CD4-positive, alpha-beta memory T cell (primary cell): ENCODE measurements around the gene PDHX. TPM values are rescaled to one million over a fixed set of nuclear protein-coding genes. Genes with fewer than 3 reads are reported as not detected.
A peak's percentile ranks its signal among the peaks of the same experiment; 100 is the strongest.

Experiments
- CTCF ChIA-PET: fragments of 350-600 bp; sonication (Branson Sonifier 250); formaldehyde crosslinking; loops from one replicate; lab custom pipeline; 2021; ENCODE audit warnings: inconsistent platforms; ENCODE audit not compliant: partially characterized antibody; lab: Charles Lee
- POLR2A ChIA-PET: fragments of 350-600 bp; sonication (Branson Sonifier 250); formaldehyde crosslinking; loops from one replicate; lab custom pipeline; 2021; ENCODE audit not compliant: partially characterized antibody; lab: Charles Lee
- DNase-seq, 5 donors: peaks; one replicate each; pipeline versions ENCODE4 v3.0.0 to v3.0.0-alpha.2; 2020 to 2022; ENCODE audit warnings: mixed read lengths in 1 of 5
- H3K27ac ChIP-seq: one replicate; pipeline ENCODE4 v1.7.0; 2013; ENCODE audit warnings: low read depth, low read length
- H3K27me3 ChIP-seq: 2 replicates; pipeline ENCODE4 v1.7.0; 2013; ENCODE audit warnings: mild to moderate bottlenecking, low read length, moderate library complexity; ENCODE audit not compliant: insufficient read depth
- H3K36me3 ChIP-seq: 2 replicates; pipeline ENCODE4 v1.7.0; 2013; ENCODE audit warnings: mild to moderate bottlenecking, low read length, moderate library complexity; ENCODE audit not compliant: insufficient read depth
- H3K4me1 ChIP-seq: 2 replicates; pipeline ENCODE4 v1.7.0; 2013; ENCODE audit warnings: mild to moderate bottlenecking, low read length, moderate library complexity; ENCODE audit not compliant: insufficient read depth
- H3K4me3 ChIP-seq, 2 donors: one replicate each; pipeline ENCODE4 v1.7.0; 2013; ENCODE audit warnings: low read length in 2 of 2, mild to moderate bottlenecking in 1 of 2
- H3K9me3 ChIP-seq, 2 donors: one replicate each; pipeline ENCODE4 v1.7.0; 2013; ENCODE audit warnings: low read length in 2 of 2, control low read depth in 1 of 2; ENCODE audit not compliant: control insufficient read depth in 1 of 2
- H3K27ac Mint-ChIP-seq, 7 donors: one replicate each; pipeline ENCODE4 v1.8.0; 2020 to 2021; ENCODE audit warnings: mixed read lengths in 7 of 7, mild to moderate bottlenecking in 6 of 7, inconsistent platforms in 3 of 7, moderate library complexity in 3 of 7
- H3K27me3 Mint-ChIP-seq, 2 donors: one replicate each; pipeline ENCODE4 v1.8.0; 2020 to 2021; ENCODE audit warnings: mixed read lengths in 2 of 2
- H3K36me3 Mint-ChIP-seq, 2 donors: one replicate each; pipeline ENCODE4 v1.8.0; 2020 to 2021; ENCODE audit warnings: mixed read lengths in 2 of 2, inconsistent platforms in 1 of 2, mild to moderate bottlenecking in 1 of 2
- H3K4me1 Mint-ChIP-seq, 4 donors: one replicate each; pipeline ENCODE4 v1.8.0; 2020 to 2021; ENCODE audit warnings: mixed read lengths in 4 of 4, mild to moderate bottlenecking in 1 of 4
- H3K4me3 Mint-ChIP-seq, 8 donors: one replicate each; pipeline ENCODE4 v1.8.0; 2020 to 2021; ENCODE audit warnings: mixed read lengths in 8 of 8, mild to moderate bottlenecking in 7 of 8, moderate library complexity in 6 of 8, inconsistent platforms in 3 of 8
- H3K9me3 Mint-ChIP-seq, 8 donors: one replicate each; pipeline ENCODE4 v1.8.0; 2020 to 2021; ENCODE audit warnings: mixed read lengths in 8 of 8, mild to moderate bottlenecking in 5 of 8, inconsistent platforms in 3 of 8, moderate library complexity in 1 of 8
- intact Hi-C: fragments of 100-400 bp; cut with micrococcal nuclease; formaldehyde crosslinking; loops from one replicate; pipeline ENCODE4 v1.15.1; 2023
- polyA plus RNA-seq, 2 donors: library from polyadenylated mRNA; unstranded; fragments of 300-500 nt; fragmentation: Illumina TruSeq; gene quantifications; one replicate each; pipeline ENCODE4 v1.2.3, GENCODE V29; 2021
- total RNA-seq, 2 experiments: library from RNA; stranded (reverse); gene quantifications; one replicate each; pipeline ENCODE4 v1.2.3, GENCODE V29; 2021

Gene PDHX
- total and polyA plus RNA-seq, 4 experiments from 2014 or later, result 17.6 to 43.5 (median 29.8) TPM

DNA sequence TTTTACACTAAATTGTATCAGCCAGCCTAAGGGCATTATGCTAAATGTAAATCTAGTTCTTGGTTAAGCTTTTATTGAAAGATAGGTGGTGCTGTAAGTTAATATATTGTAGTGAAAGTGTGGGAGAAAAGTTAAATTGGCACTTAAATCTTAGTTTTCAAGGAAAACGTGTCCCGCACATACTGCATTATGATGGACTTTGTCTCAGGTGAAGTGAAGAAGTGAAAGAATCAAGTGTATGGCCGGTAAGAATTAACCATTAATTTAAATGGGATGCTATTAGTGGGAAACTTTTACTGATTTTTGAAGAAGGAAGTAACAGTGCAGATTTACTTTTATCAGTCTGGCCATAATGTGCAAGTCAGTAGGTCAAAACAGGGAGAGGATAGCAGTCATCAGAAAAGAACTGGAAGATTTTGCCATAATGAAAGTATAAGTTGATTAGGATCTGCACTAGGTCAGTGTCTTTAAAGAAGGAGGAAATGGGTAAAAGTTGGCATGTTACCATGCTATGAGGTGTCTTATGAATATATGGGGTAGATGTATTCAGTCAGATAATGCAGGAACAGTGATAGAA is 81.6 kb downstream of the PDHX start:
- H3K36me3 ChIP-seq, result no peaks in the 10 kb centered on the region
- H3K4me3 Mint-ChIP-seq, result peak overlapping the region in 6 of 8 donors; percentile 62 to 78 (median 75)
- POLR2A ChIA-PET, result interaction anchor here (0.6 to 6.7 kb wide), 11 partner anchors 80 to 333 kb away, joined by 3 to 47 read pairs (median 3); partner anchors contain the start of gene CD44

DNA sequence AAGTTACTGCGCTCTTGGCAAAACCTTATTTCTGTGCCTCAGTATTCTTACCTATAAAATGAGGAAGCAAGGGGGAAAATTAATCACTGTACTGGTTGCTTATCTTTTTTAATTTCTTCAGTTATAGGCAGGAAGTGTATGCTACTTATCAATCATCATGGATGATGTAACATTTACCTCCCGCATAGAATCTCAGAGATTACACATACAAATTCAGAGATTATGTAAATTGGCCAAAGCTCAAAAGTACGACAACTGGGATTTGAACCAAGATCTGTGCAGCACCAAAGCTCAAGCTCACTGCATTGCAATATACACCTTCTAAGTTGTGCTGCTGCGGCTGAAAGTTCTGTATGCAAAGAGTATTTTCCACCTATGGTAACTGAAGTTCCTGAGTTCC is 83.0 kb downstream of the PDHX start:
- Histone ChIP-seq H3K27me3 (no peaks in the 10 kb centered on the region), H3K9me3 (no peaks in the 10 kb centered on the region), H3K4me3 (no peak overlapping the region), H3K4me1 (peaks cover 29% of the 10 kb centered on the region), H3K36me3 (no peaks in the 10 kb centered on the region), H3K27ac (no peak overlapping the region)
- H3K36me3 Mint-ChIP-seq, result no peaks in the 10 kb centered on the region
- peak overlapping the region in 6 of 7 donors; percentile 57 to 81 (median 60) for H3K27ac Mint-ChIP-seq
- peak in 1 of 5 donors; percentile 1 for DNase-seq
- POLR2A ChIA-PET, result interaction anchor here (0.9 to 6.7 kb wide), 17 partner anchors 10 to 344 kb away, joined by 3 to 47 read pairs (median 5); partner anchors contain the start of gene CD44
- intact Hi-C loops, result loop anchor here (2.0 to 5.0 kb wide), 3 partner anchors 73 to 488 kb away; no protein-coding TSS in a partner anchor
- CTCF ChIA-PET, result interaction anchor here (0.8 to 8.2 kb wide), 24 partner anchors 8 to 394 kb away, joined by 3 to 95 read pairs (median 4); partner anchors contain the start of gene CD44
- no peaks in the 10 kb centered on the region for H3K27me3 Mint-ChIP-seq
- H3K4me3 Mint-ChIP-seq, result peak overlapping the region in 1 of 8 donors; percentile 35
- peaks cover 26 to 45% (median 30%) of the 10 kb centered on the region in 4 donors for H3K4me1 Mint-ChIP-seq
- no peaks in the 10 kb centered on the region for H3K9me3 Mint-ChIP-seq

More for the DNA sequence above, 81.6 kb downstream of the PDHX start:
- H3K27ac Mint-ChIP-seq, result peak overlapping the region; percentile 57 to 95 (median 86)
- CTCF ChIA-PET, result interaction anchor here (0.6 to 8.2 kb wide), 19 partner anchors 43 to 395 kb away, joined by 3 to 95 read pairs (median 3); no protein-coding TSS in a partner anchor
- H3K9me3 Mint-ChIP-seq, result no peaks in the 10 kb centered on the region
- Histone ChIP-seq H3K27me3 (no peaks in the 10 kb centered on the region), H3K27ac (peak overlapping the region; percentile 45), H3K9me3 (no peaks in the 10 kb centered on the region), H3K4me3 (no peak overlapping the region), H3K4me1 (peaks cover 24% of the 10 kb centered on the region)
- DNase-seq, result peak in 4 of 5 donors; percentile 37 to 48 (median 44)
- H3K27me3 Mint-ChIP-seq, result no peaks in the 10 kb centered on the region
- intact Hi-C loops, result loop anchor here (1.0 to 5.0 kb wide), 12 partner anchors 42 to 489 kb away; no protein-coding TSS in a partner anchor
- peaks cover 20 to 34% (median 24%) of the 10 kb centered on the region in 4 donors for H3K4me1 Mint-ChIP-seq
- H3K36me3 Mint-ChIP-seq, result peaks cover 0 to 7% of the 10 kb centered on the region in 2 donors

DNA sequence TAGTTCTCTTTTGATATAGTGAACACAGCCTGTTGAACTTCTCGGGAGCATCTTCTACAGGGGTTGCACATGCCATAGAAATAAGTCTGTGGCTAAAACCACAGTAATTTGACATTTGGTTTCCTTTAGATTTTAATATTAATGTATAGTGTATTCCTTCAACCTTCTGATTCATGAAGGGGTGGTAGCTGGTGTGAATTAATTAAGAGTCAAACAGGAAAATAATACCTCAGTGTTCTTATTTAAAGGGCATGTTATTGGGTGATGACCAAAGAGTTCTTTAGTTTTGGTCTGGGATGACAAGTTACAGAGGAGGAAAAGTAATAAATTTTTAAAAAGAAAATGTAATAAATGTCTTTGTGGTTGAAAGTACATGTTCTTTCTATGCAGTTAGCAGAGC is 86.8 kb downstream of the PDHX start:
- H3K4me3 Mint-ChIP-seq, result no peak overlapping the region
- DNase-seq, result no peak
- H3K27ac Mint-ChIP-seq, result peak overlapping the region in 1 of 7 donors; percentile 41
- peaks cover 52% of the 10 kb centered on the region for H3K4me1 ChIP-seq
- H3K4me1 Mint-ChIP-seq, result peaks cover 37 to 72% (median 52%) of the 10 kb centered on the region in 4 donors
- H3K4me3 ChIP-seq, result no peak overlapping the region
- no peaks in the 10 kb centered on the region for H3K27me3 Mint-ChIP-seq
- no peaks in the 10 kb centered on the region for H3K9me3 Mint-ChIP-seq
- CTCF ChIA-PET, result interaction anchor here (1.2 to 8.2 kb wide), 5 partner anchors 26 to 302 kb away, joined by 3 to 95 read pairs (median 5); no protein-coding TSS in a partner anchor
- no peaks in the 10 kb centered on the region for H3K9me3 ChIP-seq
- H3K36me3 ChIP-seq, result no peaks in the 10 kb centered on the region
- H3K27me3 ChIP-seq, result no peaks in the 10 kb centered on the region
- H3K27ac ChIP-seq, result no peak overlapping the region
- intact Hi-C loops, result no loop called here
- H3K36me3 Mint-ChIP-seq, result no peaks in the 10 kb centered on the region
- POLR2A ChIA-PET, result interaction anchor here (0.8 to 1.8 kb wide), 4 partner anchors 10 to 160 kb away, joined by 3 to 5 read pairs (median 4); no protein-coding TSS in a partner anchor

DNA sequence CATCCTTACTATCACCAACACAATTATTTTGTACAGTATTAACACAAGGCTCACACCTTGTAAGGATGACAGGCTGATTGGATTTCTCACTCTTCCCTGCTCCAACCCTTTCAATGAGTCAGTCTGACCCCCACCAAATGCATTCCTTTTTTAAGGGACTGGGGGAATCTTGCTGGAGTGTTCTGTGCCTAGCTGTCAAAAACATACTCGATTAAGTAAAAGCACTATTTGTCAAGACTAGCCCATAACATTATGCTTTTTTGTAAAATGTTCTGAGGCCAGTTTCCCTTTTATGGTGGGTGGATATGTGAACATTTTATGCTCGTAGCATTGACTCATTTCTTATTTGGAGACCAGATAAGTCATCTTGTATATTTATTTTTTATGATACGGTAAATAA is 87.2 kb downstream of the PDHX start:
- no peak overlapping the region for H3K4me3 Mint-ChIP-seq
- no peaks in the 10 kb centered on the region for H3K27me3 Mint-ChIP-seq
- no peaks in the 10 kb centered on the region for H3K9me3 Mint-ChIP-seq
- no peak overlapping the region for H3K27ac Mint-ChIP-seq
- Histone ChIP-seq H3K27me3 (no peaks in the 10 kb centered on the region), H3K4me1 (peaks cover 47% of the 10 kb centered on the region), H3K9me3 (no peaks in the 10 kb centered on the region), H3K36me3 (no peaks in the 10 kb centered on the region), H3K4me3 (no peak overlapping the region), H3K27ac (no peak overlapping the region)
- intact Hi-C loops, result no loop called here
- POLR2A ChIA-PET, result interaction anchor here (0.6 to 1.8 kb wide), 4 partner anchors 9 to 159 kb away, joined by 3 to 5 read pairs (median 4); no protein-coding TSS in a partner anchor
- DNase-seq, result no peak
- peaks cover 32 to 68% (median 49%) of the 10 kb centered on the region in 4 donors for H3K4me1 Mint-ChIP-seq
- no peaks in the 10 kb centered on the region for H3K36me3 Mint-ChIP-seq
- CTCF ChIA-PET, result interaction anchor here (1.2 to 8.2 kb wide), 4 partner anchors 27 to 302 kb away, joined by 3 to 95 read pairs (median 25); no protein-coding TSS in a partner anchor

DNA sequence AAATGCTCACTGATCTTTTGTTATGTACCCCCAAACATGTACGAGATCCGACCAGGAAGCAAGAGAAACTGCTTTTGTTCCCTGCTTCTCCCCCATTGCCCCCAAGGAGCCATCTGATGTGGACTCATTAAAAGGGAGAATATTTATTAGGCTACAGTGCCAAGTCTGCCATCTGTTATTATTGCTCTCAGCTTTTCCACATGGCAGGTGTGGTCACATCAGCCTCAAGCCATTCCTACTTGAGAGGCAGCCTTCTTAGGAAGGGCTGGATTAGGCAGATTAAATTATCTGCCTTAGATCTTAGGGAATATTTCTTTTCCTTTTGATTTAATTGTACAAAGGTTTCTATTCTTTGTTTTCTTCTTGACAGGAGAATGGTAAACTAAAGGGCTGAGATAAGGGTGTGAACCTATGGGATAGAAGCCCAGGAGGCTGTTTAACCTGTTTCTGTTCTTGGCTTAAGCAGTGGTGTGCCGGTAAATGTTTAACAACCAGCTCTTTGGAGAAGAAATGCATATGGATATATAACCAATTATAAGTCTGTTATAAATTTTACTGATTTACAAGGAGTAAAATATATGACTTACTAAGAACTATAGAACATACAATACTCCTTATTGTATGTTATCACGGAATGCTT is 88.8 kb downstream of the PDHX start:
- Mint-ChIP-seq H3K9me3 (no peaks in the 10 kb centered on the region), H3K27ac (peak overlapping the region in 2 of 7 donors; percentile 9 to 25), H3K27me3 (no peaks in the 10 kb centered on the region), H3K4me3 (peak overlapping the region in 1 of 8 donors; percentile 28), H3K4me1 (peaks cover 25 to 60% (median 42%) of the 10 kb centered on the region in 4 donors), H3K36me3 (no peaks in the 10 kb centered on the region)
- Histone ChIP-seq H3K36me3 (no peaks in the 10 kb centered on the region), H3K4me3 (no peak overlapping the region), H3K27me3 (no peaks in the 10 kb centered on the region), H3K27ac (no peak overlapping the region), H3K4me1 (peaks cover 32% of the 10 kb centered on the region), H3K9me3 (no peaks in the 10 kb centered on the region)
- DNase-seq, result no peak
- POLR2A ChIA-PET, result interaction anchor here (0.6 to 5.8 kb wide), 7 partner anchors 36 to 231 kb away, joined by 3 to 26 read pairs (median 4); partner anchors contain the start of gene CD44
- intact Hi-C loops, result no loop called here
- CTCF ChIA-PET, result interaction anchor here (1.0 to 2.1 kb wide), 2 partner anchors 158 to 232 kb away, joined by 5 to 8 read pairs; no protein-coding TSS in a partner anchor

DNA sequence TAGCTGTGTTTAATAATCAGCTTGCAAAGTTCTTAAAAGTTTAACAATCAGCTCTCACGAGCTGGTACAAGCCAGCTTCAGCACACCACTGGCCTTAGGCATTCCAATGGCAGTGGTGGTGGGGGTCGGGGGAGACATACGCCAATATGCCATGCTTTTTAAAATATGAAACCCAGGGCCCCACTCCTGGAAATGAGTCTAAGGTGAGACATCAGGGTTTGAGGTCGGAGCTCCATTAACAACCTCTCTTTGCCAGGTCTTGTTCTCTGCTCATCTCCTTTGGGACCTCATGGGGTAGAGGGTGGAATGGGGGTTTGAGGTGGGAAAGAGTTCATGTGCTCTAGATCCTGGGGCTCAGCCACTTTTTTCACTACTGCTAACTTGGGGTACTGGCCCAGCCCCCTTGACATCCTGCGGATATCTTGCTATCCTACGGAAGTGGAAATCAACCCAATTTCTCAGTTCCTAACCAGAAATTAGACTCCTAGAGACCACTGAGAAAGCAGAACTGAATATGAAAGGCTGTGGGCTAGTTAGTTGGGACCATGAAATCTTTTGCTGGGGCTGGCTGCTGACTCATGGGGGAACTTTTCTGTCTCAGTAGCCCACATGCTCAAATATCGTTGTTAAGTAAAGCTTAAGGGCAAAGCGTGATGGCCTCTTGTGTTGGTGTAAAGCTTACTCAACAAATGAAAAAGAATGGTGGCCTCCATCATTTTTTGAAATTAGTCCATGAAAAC is 90.1 kb downstream of the PDHX start:
- ChIA-PET POLR2A (interaction anchor here (0.6 to 5.8 kb wide), 11 partner anchors 9 to 190 kb away, joined by 3 to 26 read pairs (median 4); partner anchors contain the start of gene CD44), CTCF (interaction anchor here (0.6 to 2.4 kb wide), 10 partner anchors 9 to 1266 kb away, joined by 3 to 8 read pairs (median 4); no protein-coding TSS in a partner anchor)
- Histone ChIP-seq H3K4me1 (peaks cover 32% of the 10 kb centered on the region), H3K4me3 (peak overlapping the region in 1 of 2 donors; percentile 10), H3K27me3 (no peaks in the 10 kb centered on the region), H3K36me3 (no peaks in the 10 kb centered on the region), H3K9me3 (no peaks in the 10 kb centered on the region), H3K27ac (no peak overlapping the region)
- DNase-seq, result peak in 3 of 5 donors; percentile 11 to 48 (median 16)
- intact Hi-C loops, result no loop called here
- H3K36me3 Mint-ChIP-seq, result no peaks in the 10 kb centered on the region
- peaks cover 23 to 62% (median 45%) of the 10 kb centered on the region in 4 donors for H3K4me1 Mint-ChIP-seq
- no peaks in the 10 kb centered on the region for H3K27me3 Mint-ChIP-seq
- H3K27ac Mint-ChIP-seq, result peak overlapping the region; percentile 72 to 88 (median 81)
- H3K9me3 Mint-ChIP-seq, result no peaks in the 10 kb centered on the region
- peak overlapping the region in 7 of 8 donors; percentile 7 to 79 (median 47) for H3K4me3 Mint-ChIP-seq
